ENCODE results near the gene STRN4.

DNA sequence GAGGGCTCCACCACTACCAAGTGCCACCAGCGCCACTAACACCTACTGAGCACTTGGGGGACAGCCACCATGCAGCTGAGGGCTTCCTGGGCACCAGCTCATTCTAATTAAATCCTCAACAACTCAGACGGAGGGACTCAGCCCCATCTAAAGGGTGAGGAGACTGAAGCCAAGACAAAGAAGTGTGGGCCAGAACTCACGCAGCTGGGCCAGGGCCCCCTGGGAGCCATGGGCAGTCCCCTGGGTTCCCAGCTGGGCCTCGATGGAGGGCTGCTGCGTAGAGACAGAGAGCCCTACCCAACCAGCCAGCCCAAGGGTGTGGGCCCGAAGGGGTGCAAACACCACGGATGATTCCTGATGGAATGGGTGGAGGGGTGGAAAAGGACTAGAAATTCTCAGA, 16.6 kb downstream of the STRN4 start:
- TF ChIP-seq, protein P1, sequence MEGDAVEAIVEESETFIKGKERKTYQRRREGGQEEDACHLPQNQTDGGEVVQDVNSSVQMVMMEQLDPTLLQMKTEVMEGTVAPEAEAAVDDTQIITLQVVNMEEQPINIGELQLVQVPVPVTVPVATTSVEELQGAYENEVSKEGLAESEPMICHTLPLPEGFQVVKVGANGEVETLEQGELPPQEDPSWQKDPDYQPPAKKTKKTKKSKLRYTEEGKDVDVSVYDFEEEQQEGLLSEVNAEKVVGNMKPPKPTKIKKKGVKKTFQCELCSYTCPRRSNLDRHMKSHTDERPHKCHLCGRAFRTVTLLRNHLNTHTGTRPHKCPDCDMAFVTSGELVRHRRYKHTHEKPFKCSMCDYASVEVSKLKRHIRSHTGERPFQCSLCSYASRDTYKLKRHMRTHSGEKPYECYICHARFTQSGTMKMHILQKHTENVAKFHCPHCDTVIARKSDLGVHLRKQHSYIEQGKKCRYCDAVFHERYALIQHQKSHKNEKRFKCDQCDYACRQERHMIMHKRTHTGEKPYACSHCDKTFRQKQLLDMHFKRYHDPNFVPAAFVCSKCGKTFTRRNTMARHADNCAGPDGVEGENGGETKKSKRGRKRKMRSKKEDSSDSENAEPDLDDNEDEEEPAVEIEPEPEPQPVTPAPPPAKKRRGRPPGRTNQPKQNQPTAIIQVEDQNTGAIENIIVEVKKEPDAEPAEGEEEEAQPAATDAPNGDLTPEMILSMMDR (IDR thresholded peaks at IDR 0.05; ENCODE audit: insufficient read depth, low read length, poor library complexity, severe bottlenecking), result no peak
- no peak for TF ChIP-seq EZH2phosphoT487 (conservative IDR thresholded peaks at IDR 0.05; ENCODE audit: low read length)

Data from SU-DHL-6 (cell line).